A549 treated with DMSO at 1 μM for 4 hours (cell line): ENCODE measurements around the gene KLRB1. TPM values are rescaled to one million over a fixed set of nuclear protein-coding genes. Genes with fewer than 3 reads are reported as not detected.

Experiments
- total RNA-seq: library from RNA; stranded (reverse); fragments of 200-300 nt; extraction: Qiagen RNA extraction; gene quantifications from 5 replicates; pipeline ENCODE4 v1.2.3, GENCODE V29; 2022; ENCODE audit warnings: low read depth

The KLRB1 gene
- total RNA-seq: not detected in 5 replicates

DNA sequence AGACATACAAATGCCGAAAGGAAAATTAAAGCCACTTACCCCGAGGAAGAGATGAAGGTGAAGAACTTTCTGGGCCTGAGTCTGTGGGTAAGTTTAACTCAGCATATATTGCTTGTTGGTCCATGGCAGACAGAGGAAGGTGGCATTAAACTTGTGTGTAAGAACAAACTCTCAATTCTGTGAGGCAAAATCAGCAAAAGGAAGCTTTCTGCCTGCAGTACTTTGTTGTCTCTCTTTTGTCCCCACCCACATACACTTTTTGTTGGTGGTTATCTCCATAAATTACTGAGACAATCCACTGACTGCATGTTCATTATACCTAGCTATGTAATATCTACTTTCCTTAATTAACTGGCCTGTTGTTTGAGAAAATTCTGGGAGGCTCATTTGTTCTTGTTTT is at the start of gene KLRB1:
Gene KLRB1, minus strand, starts transcription at position 201 of the 400 bp plus-strand sequence. Its CDS starts 77 bp downstream, at position 124.

Other genes with a start within 250 kb of the KLRB1 start
- 0.37 to 0.81 TPM (median 0.63 TPM) in 5 replicates for gene CLEC2D, start 61.8 kb upstream of the KLRB1 start, total RNA-seq
- not detected in 5 replicates for gene CLECL1, start 125.2 kb upstream of the KLRB1 start, total RNA-seq
- gene CD69, start 153.0 kb upstream of the KLRB1 start, total RNA-seq: 0.26 TPM in 1 of 5 replicates, not detected in the others
- gene KLRF1, start 219.6 kb upstream of the KLRB1 start, total RNA-seq: not detected in 5 replicates